NB4 (cell line): ENCODE measurements around the gene BAHCC1.

Source experiments
- DNase-seq: peaks from one replicate; pipeline ENCODE4 v3.0.0; 2010; ENCODE audit warnings: low read depth
- H3K4me3 ChIP-seq: one replicate; pipeline ENCODE4 v1.5.1; 2011; ENCODE audit warnings: mild to moderate bottlenecking, low read depth, low read length, moderate library complexity
- CTCF ChIP-seq: IDR thresholded peaks from one replicate; pipeline ENCODE4 v1.5.1; 2012; ENCODE audit warnings: low read depth, low read length
- MAX ChIP-seq: IDR thresholded peaks from 2 replicates; pipeline ENCODE4 v1.6.1; 2011; ENCODE audit warnings: low read depth, low read length
- MYC ChIP-seq: IDR thresholded peaks from 2 replicates; pipeline ENCODE4 v1.6.1; 2011; ENCODE audit warnings: low read depth, low read length
- POLR2A ChIP-seq: IDR thresholded peaks from 2 replicates; pipeline ENCODE4 v1.6.1; 2011; ENCODE audit warnings: mild to moderate bottlenecking; ENCODE audit not compliant: insufficient read length; ENCODE audit errors: extremely low read depth

BAHCC1 gene

GRCh38 chr17:81396278-81396721, 1.0 kb downstream of the BAHCC1 start:
- H3K4me3 ChIP-seq = peak overlapping the region; percentile 76
- TF ChIP-seq POLR2A (no peak), CTCF (no peak), MYC (no peak), MAX (no peak)
- no peak for DNase-seq

- peak overlapping the region; percentile 76 for H3K4me3 ChIP-seq
- DNase-seq = peak; percentile 69
- TF ChIP-seq MYC (no peak), POLR2A (no peak), CTCF (no peak), MAX (no peak)
Observed at GRCh38 chr17:81396722-81397313, 1.6 kb downstream of the BAHCC1 start.

- peak overlapping the region; percentile 76 for H3K4me3 ChIP-seq
- DNase-seq = peak; percentile 82
- TF ChIP-seq MYC (no peak), CTCF (no peak), MAX (no peak), POLR2A (no peak)
Observed at GRCh38 chr17:81397314-81398175, 2.3 kb downstream of the BAHCC1 start.

GRCh38 chr17:81398176-81398831, 3.0 kb downstream of the BAHCC1 start:
- TF ChIP-seq POLR2A (peak; percentile 56), MYC (no peak), MAX (no peak), CTCF (no peak)
- H3K4me3 ChIP-seq = peak overlapping the region; percentile 76
- DNase-seq = peak; percentile 93

- peak; percentile 70 for DNase-seq
- peak overlapping the region; percentile 76 for H3K4me3 ChIP-seq
- TF ChIP-seq CTCF = no peak
- TF ChIP-seq POLR2A = no peak
- TF ChIP-seq MYC = no peak
- TF ChIP-seq MAX = no peak
Observed at GRCh38 chr17:81398832-81399411, 3.7 kb downstream of the BAHCC1 start.
